Stimulated activated CD4-positive, alpha-beta T cell treated with anti-CD3 and anti-CD28 coated beads, Interleukin-2, amount 100 ng/mL, for 48 hours (primary cell): ENCODE results near the gene ARSG.

Source experiments
- DNase-seq, 2 donors: peaks; one replicate each; pipeline ENCODE4 v3.0.0-alpha.2; 2020

Gene ARSG

GRCh38 chr17:68379692-68380677 is 88.7 kb downstream of the ARSG start:
- no peak for DNase-seq

- no peak for DNase-seq
Observed at GRCh38 chr17:68381076-68381900, 90.0 kb downstream of the ARSG start.

- no peak for DNase-seq
Observed at GRCh38 chr17:68382582-68383085, 91.3 kb downstream of the ARSG start.

- DNase-seq = no peak
Observed at GRCh38 chr17:68383120-68383442, 91.8 kb downstream of the ARSG start.

GRCh38 chr17:68383443-68384321 is 92.4 kb downstream of the ARSG start:
- DNase-seq = no peak

- no peak for DNase-seq
Observed at GRCh38 chr17:68384471-68384870, 93.2 kb downstream of the ARSG start.

GRCh38 chr17:68384941-68385340 is 93.6 kb downstream of the ARSG start:
- no peak for DNase-seq

- no peak for DNase-seq
Observed at GRCh38 chr17:68385490-68386215, 94.4 kb downstream of the ARSG start.

- no peak for DNase-seq
Observed at GRCh38 chr17:68387435-68388218, 96.3 kb downstream of the ARSG start.

- no peak for DNase-seq
Observed at GRCh38 chr17:68389041-68389440, 97.7 kb downstream of the ARSG start.

GRCh38 chr17:68390888-68391545 is 99.7 kb downstream of the ARSG start:
- DNase-seq = no peak

GRCh38 chr17:68391561-68392268 is 100.4 kb downstream of the ARSG start:
- no peak for DNase-seq

GRCh38 chr17:68394608-68395331 is 103.5 kb downstream of the ARSG start:
- no peak for DNase-seq

GRCh38 chr17:68396226-68397107 is 105.2 kb downstream of the ARSG start:
- DNase-seq = no peak

GRCh38 chr17:68397108-68397536 is 105.8 kb downstream of the ARSG start:
- DNase-seq = no peak

GRCh38 chr17:68398691-68399637 is 107.7 kb downstream of the ARSG start:
- DNase-seq = peak in 1 of 2 donors; percentile 19
